ENCODE results near the gene TLL2.
A peak's percentile ranks its signal among the peaks of the same experiment; 100 is the strongest.

TLL2 gene

DNA sequence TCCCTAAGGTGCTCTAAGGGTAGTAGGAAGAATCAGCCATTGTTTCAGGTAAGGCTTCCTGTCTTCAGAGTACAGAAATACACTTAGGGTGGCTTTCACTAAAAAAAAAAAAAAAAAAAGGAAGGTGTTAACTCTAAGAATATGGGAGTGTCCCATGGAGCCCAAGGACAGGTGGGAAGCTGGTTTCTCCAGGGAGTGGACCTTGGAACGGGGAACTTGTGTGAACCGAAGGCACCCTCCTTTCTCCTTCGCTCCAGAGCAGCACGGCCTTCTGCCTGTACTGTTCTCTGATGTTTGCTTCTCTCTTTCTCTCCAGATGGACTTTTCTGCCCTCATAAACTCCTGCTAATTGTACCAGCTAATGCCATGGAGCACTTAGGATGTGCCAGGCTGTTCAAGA lies 161.1 kb downstream of the TLL2 start:
- in situ Hi-C loops (cut with MboI; ENCODE audit: low sequenced_read_pairs), result no loop called here
- DNase-seq (ENCODE audit: low spot score in 2 of 2), result no peak
- Histone ChIP-seq H3K27me3 (ENCODE audit: low read depth) (peaks cover 7% of the 10 kb centered on the region), H3K9me3 (no peaks in the 10 kb centered on the region), H3K4me3 (no peak overlapping the region), H3K36me3 (replicated peaks) (no peaks in the 10 kb centered on the region), H3K4me1 (no peaks in the 10 kb centered on the region)

DNA sequence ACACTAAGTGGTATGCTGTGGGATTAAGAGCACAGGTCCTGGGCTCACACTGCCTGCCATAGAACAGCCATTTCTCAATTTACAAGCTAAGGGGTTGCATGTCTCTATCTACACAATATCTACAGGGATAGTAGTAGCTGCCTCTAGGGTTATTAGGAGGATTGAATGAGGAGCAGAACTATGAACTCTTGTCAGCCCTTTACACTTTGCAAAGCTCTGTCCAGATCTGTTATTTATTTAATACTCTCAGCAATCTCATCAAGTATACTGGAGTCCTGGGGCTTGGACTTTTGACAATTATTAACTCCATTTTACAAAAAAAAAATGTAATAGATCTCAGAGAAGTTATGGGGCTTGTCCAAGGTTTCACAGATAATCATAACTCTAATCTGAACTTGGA lies 161.7 kb downstream of the TLL2 start:
- Histone ChIP-seq H3K36me3 (replicated peaks) (no peaks in the 10 kb centered on the region), H3K4me1 (no peaks in the 10 kb centered on the region), H3K9me3 (no peaks in the 10 kb centered on the region), H3K27me3 (ENCODE audit: low read depth) (peaks cover 7% of the 10 kb centered on the region; the same call in 1 of the 2 replicates), H3K4me3 (no peak overlapping the region)
- DNase-seq (ENCODE audit: low spot score in 2 of 2), result no peak
- in situ Hi-C loops (cut with MboI; ENCODE audit: low sequenced_read_pairs), result no loop called here

DNA sequence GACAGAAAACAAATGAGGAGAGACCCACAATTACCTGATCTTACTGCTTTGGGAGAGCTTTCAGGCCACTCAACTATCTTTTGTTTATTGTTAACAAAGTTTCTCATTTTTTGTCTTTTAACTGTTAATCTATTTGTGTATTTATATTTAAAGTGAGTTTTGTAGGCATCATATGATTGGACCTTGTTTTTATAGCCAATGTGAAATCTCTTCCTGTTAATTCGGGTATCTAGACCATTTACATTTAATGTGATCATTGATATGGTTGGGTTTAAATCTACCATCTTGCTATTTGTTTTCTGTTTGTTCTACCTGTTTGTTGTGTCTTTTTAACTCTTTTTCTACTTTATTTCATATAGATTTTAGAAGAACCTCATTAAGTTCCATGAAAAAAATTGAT lies 167.4 kb downstream of the TLL2 start:
- Histone ChIP-seq H3K4me1 (no peaks in the 10 kb centered on the region), H3K27me3 (ENCODE audit: low read depth) (0 out of 2 replicates have a peak, but pooled peaks cover 2% of the 10 kb centered on the region), H3K9me3 (no peaks in the 10 kb centered on the region; the same call in 1 of the 2 replicates), H3K36me3 (replicated peaks) (no peaks in the 10 kb centered on the region), H3K4me3 (no peak overlapping the region)
- in situ Hi-C loops (cut with MboI; ENCODE audit: low sequenced_read_pairs), result loop anchor here (10.0 kb wide), 1 partner anchor 111 kb away; no protein-coding TSS in a partner anchor
- no peak for DNase-seq (ENCODE audit: low spot score in 2 of 2)

DNA sequence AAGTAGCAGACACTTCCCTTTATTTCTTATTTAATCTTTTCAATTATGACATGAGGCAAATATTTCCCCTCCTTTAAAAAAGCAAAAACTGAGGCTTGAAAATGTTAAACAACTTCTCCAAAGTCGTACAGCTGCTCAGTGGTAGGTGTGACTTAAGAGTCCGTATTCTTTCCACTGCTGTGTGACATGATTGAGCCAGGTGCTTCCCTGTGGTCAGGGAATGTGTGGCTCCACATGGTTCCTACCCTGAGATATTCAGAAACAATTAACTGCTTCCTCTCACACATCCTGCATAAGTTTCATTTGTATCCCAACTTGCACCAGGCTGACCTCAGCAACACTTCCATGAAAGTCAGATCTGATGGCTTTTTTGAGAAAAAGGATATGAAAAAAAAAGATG lies 168.5 kb downstream of the TLL2 start:
- Histone ChIP-seq H3K27me3 (ENCODE audit: low read depth) (no peaks in the 10 kb centered on the region), H3K4me3 (no peak overlapping the region), H3K9me3 (no peaks in the 10 kb centered on the region; the same call in 1 of the 2 replicates), H3K36me3 (replicated peaks) (no peaks in the 10 kb centered on the region), H3K4me1 (no peaks in the 10 kb centered on the region)
- in situ Hi-C loops (cut with MboI; ENCODE audit: low sequenced_read_pairs), result loop anchor here (10.0 kb wide), 1 partner anchor 110 kb away; no protein-coding TSS in a partner anchor
- no peak for DNase-seq (ENCODE audit: low spot score in 2 of 2)

DNA sequence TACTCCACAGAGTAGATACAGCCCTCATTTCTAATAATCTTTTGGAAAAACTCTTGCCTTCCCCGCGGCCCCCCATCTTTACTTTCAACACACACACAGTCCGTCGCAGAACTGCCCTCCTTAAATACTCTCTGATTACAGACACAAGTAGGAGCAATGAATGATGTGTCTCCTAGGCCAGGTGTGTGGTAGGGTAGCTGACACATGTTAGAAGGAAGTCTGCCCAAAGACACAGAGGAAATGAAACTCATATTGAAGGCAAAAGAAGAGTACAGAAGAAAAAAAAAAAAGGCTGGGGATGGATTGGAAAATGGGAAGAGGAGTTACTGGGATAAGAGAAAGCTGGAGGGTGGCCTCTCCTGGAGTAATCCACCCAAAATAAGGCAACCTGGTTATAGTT lies 169.5 kb downstream of the TLL2 start:
- Histone ChIP-seq H3K4me3 (no peak overlapping the region), H3K9me3 (no peaks in the 10 kb centered on the region; the same call in 1 of the 2 replicates), H3K36me3 (replicated peaks) (no peaks in the 10 kb centered on the region), H3K27me3 (ENCODE audit: low read depth) (no peaks in the 10 kb centered on the region), H3K4me1 (no peaks in the 10 kb centered on the region)
- in situ Hi-C loops (cut with MboI; ENCODE audit: low sequenced_read_pairs), result loop anchor here (10.0 kb wide), 1 partner anchor 109 kb away; no protein-coding TSS in a partner anchor
- DNase-seq (ENCODE audit: low spot score in 2 of 2), result no peak

DNA sequence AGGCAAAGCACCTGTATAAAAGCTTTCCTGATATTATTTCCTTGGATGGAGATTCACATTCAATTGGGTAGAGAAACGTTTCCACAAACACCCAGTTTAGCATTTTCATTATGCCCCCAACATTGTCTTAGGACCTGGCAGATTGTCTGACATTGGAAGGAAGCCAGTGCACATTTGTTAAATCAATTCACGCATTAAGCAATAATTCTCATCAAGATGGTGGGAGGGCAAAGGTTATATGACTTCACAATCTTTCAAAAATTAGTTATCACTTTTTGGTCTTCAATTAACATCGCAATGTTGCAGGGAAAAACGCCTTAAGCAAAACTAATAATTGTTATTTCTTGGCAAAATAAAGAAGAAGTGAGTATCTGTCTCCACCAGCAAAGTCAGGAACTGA lies 171.3 kb downstream of the TLL2 start:
- Histone ChIP-seq H3K9me3 (no peaks in the 10 kb centered on the region; the same call in 1 of the 2 replicates), H3K36me3 (replicated peaks) (no peaks in the 10 kb centered on the region), H3K4me3 (no peak overlapping the region), H3K4me1 (no peaks in the 10 kb centered on the region), H3K27me3 (ENCODE audit: low read depth) (no peaks in the 10 kb centered on the region)
- in situ Hi-C loops (cut with MboI; ENCODE audit: low sequenced_read_pairs), result loop anchor here (10.0 kb wide), 1 partner anchor 108 kb away; no protein-coding TSS in a partner anchor
- no peak for DNase-seq (ENCODE audit: low spot score in 2 of 2)

DNA sequence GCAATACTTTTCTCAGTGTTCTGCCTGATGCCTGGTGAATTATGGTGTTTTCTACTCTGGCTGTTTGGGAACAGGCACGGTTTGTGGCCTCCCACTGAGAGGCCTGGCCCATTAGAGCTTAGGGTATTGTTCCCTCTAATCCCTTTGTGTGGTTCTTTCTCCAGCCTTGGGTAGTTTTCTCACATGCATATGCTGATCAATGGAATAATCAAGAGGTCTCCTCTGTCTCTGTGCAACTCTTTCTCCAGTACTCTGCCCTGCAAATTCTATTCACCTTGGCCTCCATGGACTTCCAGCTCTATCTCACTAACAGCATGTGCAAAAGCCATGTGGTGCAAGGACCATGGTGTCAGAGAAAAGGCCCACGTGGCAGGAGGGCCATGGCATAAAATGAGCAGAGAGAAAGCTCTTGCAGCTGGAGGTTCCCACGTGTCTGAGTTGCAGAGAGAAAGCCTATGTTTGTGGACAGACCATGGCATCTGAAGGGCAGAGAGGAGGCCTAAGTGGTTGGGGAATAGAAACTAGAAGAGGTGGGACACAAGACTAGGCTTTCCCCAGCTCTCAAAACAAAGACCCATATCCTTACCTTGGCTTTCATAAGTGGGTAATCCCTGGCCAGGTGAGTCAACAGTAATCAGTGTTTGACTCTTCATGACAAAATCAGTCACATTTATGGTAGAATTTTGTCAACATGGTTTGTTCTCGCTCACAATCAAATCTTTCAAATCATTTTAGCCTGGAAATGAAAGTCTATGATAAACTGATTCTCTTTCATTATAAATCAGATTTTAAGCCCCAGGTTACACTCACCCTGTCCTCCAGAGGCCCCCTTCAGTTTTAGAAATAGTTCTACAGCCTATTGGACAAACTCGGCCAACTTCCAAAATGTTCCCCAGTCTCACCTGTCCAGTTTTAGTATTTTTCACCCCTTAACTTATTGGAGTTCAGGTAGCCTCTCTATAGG lies 172.2 kb downstream of the TLL2 start:
- no peaks in the 10 kb centered on the region for H3K27me3 ChIP-seq (ENCODE audit: low read depth)
- no peak overlapping the region for H3K4me3 ChIP-seq
- H3K9me3 ChIP-seq, result no peaks in the 10 kb centered on the region; the same call in 1 of the 2 replicates
- in situ Hi-C loops (cut with MboI; ENCODE audit: low sequenced_read_pairs), result loop anchor here (10.0 kb wide), 1 partner anchor 107 kb away; no protein-coding TSS in a partner anchor
- no peaks in the 10 kb centered on the region for H3K36me3 ChIP-seq (replicated peaks)
- H3K4me1 ChIP-seq, result no peaks in the 10 kb centered on the region
- DNase-seq (ENCODE audit: low spot score in 2 of 2), result peak; percentile 47 to 53

DNA sequence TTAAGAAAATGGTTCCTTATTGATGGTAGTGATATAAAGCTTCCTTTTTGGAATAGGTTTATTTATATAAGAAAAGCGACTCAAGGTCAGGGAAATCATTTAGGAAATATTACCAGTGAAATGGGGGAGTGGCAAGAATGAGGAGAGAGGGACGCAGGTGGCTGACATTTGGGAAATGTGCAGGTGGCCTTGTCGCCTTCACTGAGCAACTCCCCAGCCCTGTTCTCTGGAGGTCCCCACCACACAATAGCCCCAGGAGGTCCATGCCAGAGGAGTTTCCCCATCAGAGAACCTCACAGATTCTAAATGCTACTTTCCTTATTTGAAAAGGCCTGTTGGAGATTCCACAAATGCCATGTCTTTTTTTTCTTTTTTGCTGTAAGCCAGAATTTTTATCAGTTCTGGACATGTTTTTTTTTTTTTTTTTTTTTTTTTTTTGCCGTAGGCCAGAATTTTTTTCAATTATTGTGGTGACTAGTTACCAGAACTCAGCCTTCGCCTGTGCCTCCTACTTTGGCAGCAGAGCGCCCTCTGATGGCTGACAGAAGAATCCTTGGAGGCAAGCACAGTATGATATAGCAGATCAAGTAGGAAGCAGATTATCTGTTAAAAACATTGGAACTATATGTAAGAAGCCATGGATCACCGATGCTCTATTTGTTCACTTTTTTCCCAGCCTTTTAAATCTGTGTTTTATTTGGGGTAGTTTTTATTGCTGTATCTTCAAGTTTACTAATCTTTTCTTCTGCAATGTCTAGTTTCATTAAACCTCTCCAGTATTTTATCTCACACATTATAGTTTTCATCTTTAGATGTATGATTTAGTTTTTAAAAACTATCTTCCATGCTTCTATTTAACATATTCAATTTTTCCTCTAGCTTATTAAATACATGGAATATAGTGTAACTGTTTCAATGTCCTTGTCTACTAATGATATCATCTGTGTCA lies 173.5 kb downstream of the TLL2 start:
- peak; percentile 48 to 79 for DNase-seq (ENCODE audit: low spot score in 2 of 2)
- in situ Hi-C loops (cut with MboI; ENCODE audit: low sequenced_read_pairs), result loop anchor here (10.0 kb wide), 1 partner anchor 105 kb away; no protein-coding TSS in a partner anchor

DNA sequence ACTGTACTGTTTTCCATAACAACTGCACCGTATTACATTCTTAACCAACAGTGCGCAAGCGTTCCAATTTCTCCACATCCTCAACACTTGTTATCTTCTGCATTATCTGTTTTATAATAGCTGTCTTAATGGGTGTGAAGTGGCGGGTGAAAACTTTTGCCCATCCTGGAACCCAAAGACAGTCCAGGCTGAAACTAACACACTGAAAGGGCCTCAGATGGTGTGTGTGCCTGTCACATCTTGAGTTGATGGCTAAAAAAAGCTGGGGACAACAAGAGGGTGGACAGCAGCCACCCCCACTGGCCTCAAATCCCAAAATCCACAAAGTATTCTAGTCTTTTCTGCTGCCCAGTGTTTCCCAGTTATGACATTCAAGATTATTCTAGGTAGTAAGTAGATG lies 174.3 kb downstream of the TLL2 start:
- Histone ChIP-seq H3K9me3 (no peaks in the 10 kb centered on the region), H3K4me1 (no peaks in the 10 kb centered on the region), H3K36me3 (replicated peaks) (no peaks in the 10 kb centered on the region), H3K27me3 (ENCODE audit: low read depth) (no peaks in the 10 kb centered on the region), H3K4me3 (no peak overlapping the region)
- in situ Hi-C loops (cut with MboI; ENCODE audit: low sequenced_read_pairs), result no loop called here
- no peak for DNase-seq (ENCODE audit: low spot score in 2 of 2)

More for the DNA sequence above, 173.5 kb downstream of the TLL2 start:
- H3K4me1 ChIP-seq, result no peaks in the 10 kb centered on the region
- H3K36me3 ChIP-seq (replicated peaks), result no peaks in the 10 kb centered on the region
- H3K27me3 ChIP-seq (ENCODE audit: low read depth), result no peaks in the 10 kb centered on the region
- no peak overlapping the region for H3K4me3 ChIP-seq
- H3K9me3 ChIP-seq, result no peaks in the 10 kb centered on the region

DNA sequence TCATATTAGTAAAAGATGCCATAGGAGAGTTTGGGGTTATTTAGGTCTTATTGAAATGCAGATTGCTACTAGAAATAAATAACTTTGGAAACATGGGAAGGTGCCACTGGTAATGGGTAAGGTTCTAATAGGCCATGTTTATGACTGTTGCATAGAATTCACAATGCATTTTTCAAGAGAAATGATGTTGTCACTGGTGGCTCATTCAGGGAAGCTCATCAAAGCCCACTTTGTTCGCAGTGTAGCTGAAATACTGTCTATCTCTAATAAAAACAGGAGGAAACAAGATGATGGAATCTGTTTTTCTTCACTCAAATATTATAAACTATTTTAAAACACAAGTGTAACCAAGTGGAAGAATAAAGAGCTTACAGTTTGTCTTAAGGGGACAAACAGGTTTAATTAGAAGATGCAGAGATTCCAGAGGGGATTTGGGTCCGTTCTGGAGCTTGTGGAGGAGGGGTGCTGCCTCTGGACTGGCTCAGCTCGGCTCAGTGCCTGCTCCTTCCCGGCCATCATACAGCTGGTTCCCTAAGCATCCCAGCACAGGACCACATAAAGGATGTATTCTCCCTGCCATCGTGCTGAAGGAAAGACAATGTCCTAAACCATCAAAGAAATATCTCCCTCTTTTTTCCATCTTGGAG lies 175.3 kb downstream of the TLL2 start:
- Histone ChIP-seq H3K36me3 (replicated peaks) (no peaks in the 10 kb centered on the region), H3K4me3 (no peak overlapping the region), H3K27me3 (ENCODE audit: low read depth) (peaks cover under 1% of the 10 kb centered on the region; the same call in 1 of the 2 replicates), H3K9me3 (no peaks in the 10 kb centered on the region), H3K4me1 (no peaks in the 10 kb centered on the region)
- in situ Hi-C loops (cut with MboI; ENCODE audit: low sequenced_read_pairs), result no loop called here
- DNase-seq (ENCODE audit: low spot score in 2 of 2), result no peak

DNA sequence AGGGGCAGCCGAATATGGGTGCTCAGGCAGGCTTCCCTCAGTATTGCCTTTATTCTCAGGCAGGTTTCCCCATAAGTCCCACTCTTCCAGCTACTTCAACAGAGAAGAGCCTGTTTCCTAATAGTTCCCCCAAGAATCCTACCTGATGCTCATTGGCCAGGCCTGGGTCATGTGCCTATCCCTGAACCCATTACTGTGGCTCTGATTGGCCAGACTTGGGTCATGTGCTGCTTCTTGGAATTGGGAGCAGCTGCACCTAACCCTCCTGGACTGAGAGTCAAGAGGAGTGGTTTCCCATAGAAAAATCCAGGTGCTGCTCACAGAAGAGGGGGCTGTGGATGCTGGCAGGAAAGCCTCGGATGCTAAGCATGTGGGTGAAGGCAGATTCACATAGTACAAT lies 176.6 kb downstream of the TLL2 start:
- Histone ChIP-seq H3K4me3 (no peak overlapping the region), H3K27me3 (ENCODE audit: low read depth) (peaks cover 6% of the 10 kb centered on the region; the same call in 1 of the 2 replicates), H3K4me1 (no peaks in the 10 kb centered on the region), H3K36me3 (replicated peaks) (no peaks in the 10 kb centered on the region), H3K9me3 (no peaks in the 10 kb centered on the region)
- in situ Hi-C loops (cut with MboI; ENCODE audit: low sequenced_read_pairs), result no loop called here
- no peak for DNase-seq (ENCODE audit: low spot score in 2 of 2)

DNA sequence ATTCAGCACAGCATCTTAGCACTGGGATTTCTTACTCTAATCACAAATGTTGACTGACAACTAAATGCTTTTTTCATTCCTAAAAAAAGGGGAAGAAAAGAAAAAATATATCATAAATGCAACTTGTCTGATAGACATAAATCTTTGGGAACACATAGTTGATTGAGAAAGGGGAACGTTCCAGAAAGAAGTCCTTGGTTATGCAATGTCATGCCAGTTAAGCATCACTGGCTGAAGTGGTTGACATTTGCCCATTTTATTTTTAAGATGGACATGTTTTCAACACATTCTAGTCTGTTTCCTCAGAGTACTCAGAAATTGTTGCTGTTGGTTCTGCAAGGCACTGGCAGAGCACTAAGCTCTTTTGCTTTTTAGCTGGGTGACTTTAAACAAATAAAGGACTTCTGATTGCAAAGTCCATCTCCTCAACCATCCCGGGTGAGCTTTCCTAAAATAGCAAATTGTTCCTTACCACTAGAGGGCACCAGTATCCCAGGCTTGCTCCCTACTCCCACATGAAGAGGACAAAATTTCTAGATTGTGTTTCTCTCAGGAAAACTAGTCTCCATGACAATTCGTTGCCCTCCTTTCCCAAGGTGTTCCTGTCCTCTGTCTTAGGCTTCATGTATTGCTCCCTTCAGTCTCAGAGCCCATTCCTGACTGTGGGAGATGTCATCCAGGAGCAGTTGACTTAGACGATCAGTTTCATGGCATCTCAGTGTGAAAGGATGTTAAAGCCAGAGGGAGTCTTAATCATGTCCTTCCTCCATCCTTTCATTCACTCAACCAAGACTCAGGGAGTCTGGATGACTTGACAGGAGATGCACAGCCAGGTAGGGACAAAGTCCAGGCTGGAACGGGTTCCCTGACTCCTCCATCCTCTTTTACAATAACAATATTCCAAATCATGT lies 178.9 kb downstream of the TLL2 start:
- no peaks in the 10 kb centered on the region for H3K36me3 ChIP-seq (replicated peaks)
- no peak overlapping the region for H3K4me3 ChIP-seq
- no peaks in the 10 kb centered on the region for H3K4me1 ChIP-seq
- peaks cover 6% of the 10 kb centered on the region; the same call in 1 of the 2 replicates for H3K27me3 ChIP-seq (ENCODE audit: low read depth)
- in situ Hi-C loops (cut with MboI; ENCODE audit: low sequenced_read_pairs), result no loop called here
- H3K9me3 ChIP-seq, result no peaks in the 10 kb centered on the region
- peak; percentile 39 to 45 for DNase-seq (ENCODE audit: low spot score in 2 of 2)
